Gastrocnemius medialis (tissue), 4 donors: ENCODE measurements around the gene NUP205. TPM values are rescaled to one million over a fixed set of nuclear protein-coding genes. Genes with fewer than 3 reads are reported as not detected.

ENCODE experiments used
- ATAC-seq, 2 donors: fragments of 150-250 bp; one replicate each; pipeline ENCODE4 v1.9.1; 2016
- DNase-seq, 2 donors: peaks; one replicate each; pipeline ENCODE4 v3.0.0-alpha.2; 2019
- H3K27ac ChIP-seq, 4 donors: fragments of 200-600 bp; sonication (generic); 1 replicate in 1 of 4; 2 replicates in 3 of 4; pipeline ENCODE4 v1.5.1; 2016 to 2018; ENCODE audit warnings: mild to moderate bottlenecking in 2 of 4, moderate library complexity in 1 of 4
- H3K27me3 ChIP-seq, 3 donors: fragments of 200-600 bp; sonication (generic) in 2 of 3; 1 replicate in 1 of 3; 2 replicates in 2 of 3; pipeline versions ENCODE4 v1.5.1 to v1.6.0; 2016 to 2019; ENCODE audit warnings: mild to moderate bottlenecking in 1 of 3, moderate library complexity in 1 of 3
- H3K36me3 ChIP-seq, 2 donors: fragments of 200-600 bp; sonication (generic) in 1 of 2; one replicate each; pipeline ENCODE4 v1.5.1; 2017 to 2018
- H3K4me1 ChIP-seq, 2 donors: fragments of 200-600 bp; sonication (generic) in 1 of 2; one replicate each; pipeline ENCODE4 v1.5.1; 2016 to 2017; ENCODE audit warnings: mild to moderate bottlenecking in 2 of 2
- H3K4me3 ChIP-seq, 4 donors: fragments of 200-600 bp; sonication (generic) in 3 of 4; 1 replicate in 1 of 4; 2 replicates in 3 of 4; pipeline ENCODE4 v1.5.1; 2016 to 2019; ENCODE audit warnings: mild to moderate bottlenecking in 2 of 4
- H3K9me3 ChIP-seq, 3 donors: fragments of 200-600 bp; sonication (generic) in 2 of 3; 1 replicate in 1 of 3; 2 replicates in 2 of 3; pipeline ENCODE4 v1.5.1; 2016 to 2019
- CTCF ChIP-seq, 5 experiments: fragments of 450-650 bp in 3 of 5; fragments of 200-600 bp in 2 of 5; sonication (generic) in 2 of 5; IDR thresholded peaks in 4 of 5; conservative IDR thresholded peaks in 1 of 5; 1 replicate in 4 of 5; 2 replicates in 1 of 5; pipeline ENCODE4 v1.5.1; 2016 to 2019; ENCODE audit warnings: antibody characterized with exemption in 5 of 5, mild to moderate bottlenecking in 3 of 5, moderate library complexity in 3 of 5
- POLR2A ChIP-seq, 2 donors: fragments of 450-650 bp; IDR thresholded peaks; one replicate each; pipeline ENCODE4 v1.6.1; 2017; ENCODE audit warnings: antibody characterized with exemption in 2 of 2, mild to moderate bottlenecking in 2 of 2, moderate library complexity in 2 of 2
- in situ Hi-C, 4 donors: fragments of 200-750 bp; cut with MboI; loops; one replicate each; pipeline versions ENCODE4 v1.15.0 to v1.8.0; 2017; ENCODE audit warnings: low sequenced_read_pairs in 4 of 4
- intact Hi-C: fragments of 100-400 bp; cut with DNase I; formaldehyde crosslinking; loops from one replicate; pipeline ENCODE4 v1.15.1; 2023; ENCODE audit warnings: low total_unique reads
- total RNA-seq, 4 donors: library from RNA; depleted of rRNA; stranded (reverse); fragments of >200 nt; gene quantifications; one replicate each; pipeline versions ENCODE4 v1.1.0 to v1.2.3, GENCODE V29; 2016

Gene NUP205
- total RNA-seq, 4 donors from 2014 or later, result 12.7 to 33.5 (median 23.6) TPM

- H3K36me3 ChIP-seq, result peaks cover 3 to 93% of the 10 kb centered on the region in 2 donors
- no peaks in the 10 kb centered on the region for H3K9me3 ChIP-seq
- H3K4me1 ChIP-seq, result no peaks in the 10 kb centered on the region
- no peak overlapping the region for H3K4me3 ChIP-seq
- H3K27me3 ChIP-seq, result no peaks in the 10 kb centered on the region
- no peak overlapping the region for H3K27ac ChIP-seq
- ATAC-seq (no peak), DNase-seq (no peak)
- no peak for TF ChIP-seq POLR2A (IDR thresholded peaks at IDR 0.05)
- TF ChIP-seq CTCF (IDR thresholded peaks at IDR 0.05 in 4 of 5, conservative IDR thresholded peaks at IDR 0.05 in 1 of 5), result no peak
- in situ Hi-C loops, result no loop called here
- intact Hi-C loops, result no loop called here
Observed at GRCh38 chr7:135578569-135578968, 20.9 kb downstream of the NUP205 start.

GRCh38 chr7:135584362-135585353 is 26.9 kb downstream of the NUP205 start:
- intact Hi-C loops, result no loop called here
- Histone ChIP-seq H3K36me3 (peaks cover 0 to 85% of the 10 kb centered on the region in 2 donors), H3K4me3 (no peak overlapping the region), H3K4me1 (no peaks in the 10 kb centered on the region), H3K27me3 (no peaks in the 10 kb centered on the region), H3K27ac (no peak overlapping the region), H3K9me3 (no peaks in the 10 kb centered on the region)
- no peak for TF ChIP-seq CTCF (IDR thresholded peaks at IDR 0.05 in 4 of 5, conservative IDR thresholded peaks at IDR 0.05 in 1 of 5)
- no peak for TF ChIP-seq POLR2A (IDR thresholded peaks at IDR 0.05)
- no peak for DNase-seq
- in situ Hi-C loops, result no loop called here
- ATAC-seq, result no peak

DNA sequence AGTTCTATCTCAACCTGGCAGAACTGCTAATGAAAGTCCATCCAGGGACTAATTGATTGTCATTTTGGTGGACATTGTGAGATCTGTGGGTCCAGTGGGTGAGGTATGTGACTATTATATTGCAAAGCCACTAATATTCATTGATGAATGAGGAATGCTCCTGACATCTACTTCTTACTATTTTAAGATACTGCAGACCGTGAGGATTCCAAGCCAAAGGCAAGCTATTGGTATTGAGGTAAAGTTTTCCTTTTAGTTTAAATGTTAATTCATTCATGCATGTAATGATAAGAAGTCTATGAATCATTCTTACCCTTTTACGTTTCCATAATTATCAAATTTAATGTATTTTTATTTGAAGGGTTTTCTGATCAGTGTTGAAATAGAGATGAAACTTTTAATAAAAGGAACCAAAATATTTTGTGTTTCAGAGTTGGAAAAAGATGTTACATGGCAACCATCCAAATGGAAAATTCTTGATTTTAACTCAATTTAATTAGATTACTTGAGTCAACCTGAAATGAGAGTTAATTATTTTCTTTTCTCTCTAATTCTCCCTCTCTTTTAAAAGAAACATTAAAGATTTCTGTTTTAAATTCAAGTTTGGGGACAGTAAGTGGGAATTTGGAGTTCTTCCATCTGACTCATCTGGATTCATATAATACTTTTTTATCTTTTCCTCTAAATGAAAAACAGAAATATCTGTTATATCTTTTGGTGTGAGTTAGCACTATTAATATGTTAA is 39.6 kb downstream of the NUP205 start:
- peaks cover 0 to 48% of the 10 kb centered on the region in 2 donors for H3K36me3 ChIP-seq
- intact Hi-C loops (no loop called here), in situ Hi-C loops (no loop called here)
- no peaks in the 10 kb centered on the region for H3K9me3 ChIP-seq
- ATAC-seq (no peak), DNase-seq (no peak)
- TF ChIP-seq POLR2A (IDR thresholded peaks at IDR 0.05), result no peak
- no peak for TF ChIP-seq CTCF (IDR thresholded peaks at IDR 0.05 in 4 of 5, conservative IDR thresholded peaks at IDR 0.05 in 1 of 5)
- no peak overlapping the region for H3K4me3 ChIP-seq
- no peaks in the 10 kb centered on the region for H3K27me3 ChIP-seq
- H3K4me1 ChIP-seq, result no peaks in the 10 kb centered on the region
- H3K27ac ChIP-seq, result no peak overlapping the region

DNA sequence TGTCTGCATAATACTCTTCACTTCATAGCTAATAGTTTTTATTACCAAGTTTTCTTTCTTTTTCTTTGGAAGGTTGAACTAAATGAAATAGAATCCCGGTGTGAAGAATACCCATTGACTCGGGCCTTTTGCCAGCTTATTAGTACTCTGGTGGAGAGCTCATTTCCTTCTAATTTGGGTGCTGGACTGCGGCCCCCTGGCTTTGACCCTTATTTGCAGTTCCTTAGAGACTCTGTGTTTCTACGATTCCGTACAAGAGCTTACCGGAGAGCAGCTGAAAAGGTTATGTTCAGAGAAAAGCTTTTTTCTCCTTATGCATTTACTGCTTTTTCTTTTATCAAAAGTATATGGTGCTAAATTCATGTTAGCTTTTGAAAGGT is 40.2 kb downstream of the NUP205 start:
- H3K27ac ChIP-seq, result no peak overlapping the region
- H3K4me1 ChIP-seq, result no peaks in the 10 kb centered on the region
- H3K9me3 ChIP-seq, result no peaks in the 10 kb centered on the region
- TF ChIP-seq POLR2A (IDR thresholded peaks at IDR 0.05) (no peak), CTCF (IDR thresholded peaks at IDR 0.05 in 4 of 5, conservative IDR thresholded peaks at IDR 0.05 in 1 of 5) (no peak)
- intact Hi-C loops (no loop called here), in situ Hi-C loops (no loop called here)
- no peak overlapping the region for H3K4me3 ChIP-seq
- peaks cover 0 to 49% of the 10 kb centered on the region in 2 donors for H3K36me3 ChIP-seq
- H3K27me3 ChIP-seq, result no peaks in the 10 kb centered on the region
- no peak for DNase-seq
- no peak for ATAC-seq
